Measurements from ENCODE around the gene SSH3. TPM values are rescaled to one million over a fixed set of nuclear protein-coding genes. Genes with fewer than 3 reads are reported as not detected.
A peak's percentile ranks its signal among the peaks of the same experiment; 100 is the strongest.
"Not testable (repeated sequence)": the region's sequence is repeated elsewhere in the genome, so short reads cannot be mapped to it uniquely, and the experiment has no call there.

SSH3 gene
- total RNA-seq, 2 donors from 2014 or later, result 16.2 to 30.6 TPM

DNA sequence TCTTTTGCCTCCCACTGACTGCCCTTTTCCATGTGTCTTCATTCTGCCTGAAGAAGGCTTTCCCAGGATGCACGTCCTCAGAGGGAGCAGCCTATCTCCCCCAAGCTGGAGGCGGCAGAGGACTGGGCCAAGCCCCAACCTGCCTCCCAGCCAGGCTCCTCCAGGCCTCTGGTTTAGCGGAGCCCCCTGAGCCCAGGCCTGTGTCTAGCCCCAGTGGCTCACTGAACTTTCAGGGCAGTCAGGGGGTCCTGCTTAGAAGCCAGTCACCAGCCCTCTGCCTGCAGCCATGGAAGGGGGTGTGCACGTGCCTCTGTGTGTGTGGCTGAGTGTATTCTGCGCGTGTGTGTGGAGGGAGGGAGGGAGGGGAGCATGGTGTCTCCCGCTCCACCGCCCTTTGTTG lies 47.5 kb upstream of the SSH3 start:
- no peak overlapping the region for H3K27ac ChIP-seq
- DNase-seq, result no peak
- ATAC-seq, result no peak
- intact Hi-C loops (cut with DNase I), result no loop called here
- WGBS, 2 donors, result 83 to 85% methylated on average over 4 to 8 of the region's 8 CpGs
- no peaks in the 10 kb centered on the region for H3K4me1 ChIP-seq
- H3K36me3 ChIP-seq (replicated peaks in 1 of 2; ENCODE audit: insufficient read depth in 1 of 2, low read depth in 2 of 2), result peaks cover 20 to 35% of the 10 kb centered on the region in 2 donors
- no peaks in the 10 kb centered on the region for H3K27me3 ChIP-seq
- H3K4me3 ChIP-seq, result no peak overlapping the region
- TF ChIP-seq, protein P1, sequence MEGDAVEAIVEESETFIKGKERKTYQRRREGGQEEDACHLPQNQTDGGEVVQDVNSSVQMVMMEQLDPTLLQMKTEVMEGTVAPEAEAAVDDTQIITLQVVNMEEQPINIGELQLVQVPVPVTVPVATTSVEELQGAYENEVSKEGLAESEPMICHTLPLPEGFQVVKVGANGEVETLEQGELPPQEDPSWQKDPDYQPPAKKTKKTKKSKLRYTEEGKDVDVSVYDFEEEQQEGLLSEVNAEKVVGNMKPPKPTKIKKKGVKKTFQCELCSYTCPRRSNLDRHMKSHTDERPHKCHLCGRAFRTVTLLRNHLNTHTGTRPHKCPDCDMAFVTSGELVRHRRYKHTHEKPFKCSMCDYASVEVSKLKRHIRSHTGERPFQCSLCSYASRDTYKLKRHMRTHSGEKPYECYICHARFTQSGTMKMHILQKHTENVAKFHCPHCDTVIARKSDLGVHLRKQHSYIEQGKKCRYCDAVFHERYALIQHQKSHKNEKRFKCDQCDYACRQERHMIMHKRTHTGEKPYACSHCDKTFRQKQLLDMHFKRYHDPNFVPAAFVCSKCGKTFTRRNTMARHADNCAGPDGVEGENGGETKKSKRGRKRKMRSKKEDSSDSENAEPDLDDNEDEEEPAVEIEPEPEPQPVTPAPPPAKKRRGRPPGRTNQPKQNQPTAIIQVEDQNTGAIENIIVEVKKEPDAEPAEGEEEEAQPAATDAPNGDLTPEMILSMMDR (IDR thresholded peaks at IDR 0.05), result no peak
- no peak for TF ChIP-seq POLR2A (IDR thresholded peaks at IDR 0.05)
- no peaks in the 10 kb centered on the region for H3K9me3 ChIP-seq

DNA sequence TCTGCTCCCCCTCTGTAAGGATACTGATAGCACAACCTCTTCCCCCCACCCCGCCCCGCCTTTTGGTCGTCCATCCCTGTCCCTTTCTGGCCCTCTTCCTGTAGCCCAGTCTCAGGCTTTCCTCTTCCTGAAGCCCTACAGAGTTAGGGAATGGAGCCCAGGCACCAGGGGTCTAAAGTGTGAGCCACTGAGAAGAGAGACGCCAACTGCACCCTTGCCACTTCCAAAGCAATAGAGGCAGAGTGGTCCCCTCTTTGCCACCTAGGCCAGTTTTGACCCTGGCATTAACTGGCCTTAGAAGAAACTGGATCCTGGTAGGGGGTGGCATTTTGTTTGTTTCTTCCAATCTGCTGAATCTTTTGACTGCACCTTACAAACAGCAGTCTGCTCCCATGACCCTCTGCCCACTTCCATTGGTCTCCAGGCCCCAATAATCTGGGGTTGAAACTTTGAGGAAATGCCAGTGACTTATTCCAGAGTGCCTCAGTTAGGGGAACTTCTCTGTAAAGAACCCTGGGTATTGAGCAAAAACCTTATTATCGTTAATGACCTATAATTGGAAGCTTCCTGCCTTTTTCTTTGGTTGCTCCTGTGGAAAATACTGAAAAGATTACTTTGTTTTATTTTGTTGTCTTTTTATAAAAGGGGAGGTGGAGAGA lies 46.7 kb upstream of the SSH3 start:
- intact Hi-C loops (cut with DNase I), result no loop called here
- Histone ChIP-seq H3K27me3 (no peaks in the 10 kb centered on the region), H3K4me3 (no peak overlapping the region), H3K36me3 (replicated peaks in 1 of 2; ENCODE audit: insufficient read depth in 1 of 2, low read depth in 2 of 2) (peaks cover 20 to 30% of the 10 kb centered on the region in 2 donors), H3K4me1 (peaks cover 7% of the 10 kb centered on the region), H3K27ac (no peak overlapping the region), H3K9me3 (no peaks in the 10 kb centered on the region)
- ATAC-seq (no peak), DNase-seq (no peak)
- TF ChIP-seq POLR2A (IDR thresholded peaks at IDR 0.05), result no peak
- TF ChIP-seq, protein P1 (IDR thresholded peaks at IDR 0.05), result no peak
- 79 to 81% methylated on average over 5 of the region's 5 CpGs for WGBS, 2 donors

DNA sequence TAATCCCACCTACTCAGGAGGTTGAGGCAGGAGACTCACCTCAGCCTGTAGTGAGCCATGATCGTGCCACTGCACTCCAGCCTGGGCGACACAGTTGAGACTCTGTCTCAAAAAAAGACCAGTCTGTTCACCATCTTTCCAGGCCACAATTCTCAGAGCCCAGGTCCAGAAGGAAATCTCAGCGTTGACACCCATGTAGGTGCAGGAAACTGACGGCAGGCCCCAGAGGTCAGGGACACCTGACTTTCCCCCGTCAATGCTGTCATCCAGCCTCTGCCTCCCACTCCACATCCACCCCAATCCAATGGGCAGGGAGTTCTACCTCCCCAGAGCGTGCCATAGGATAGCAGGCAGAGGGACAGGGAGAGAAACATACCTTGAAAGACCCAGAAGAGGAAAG lies 42.9 kb upstream of the SSH3 start:
- intact Hi-C loops (cut with DNase I), result loop anchor here (5.0 kb wide), 1 partner anchor 127 kb away; no protein-coding TSS in a partner anchor

DNA sequence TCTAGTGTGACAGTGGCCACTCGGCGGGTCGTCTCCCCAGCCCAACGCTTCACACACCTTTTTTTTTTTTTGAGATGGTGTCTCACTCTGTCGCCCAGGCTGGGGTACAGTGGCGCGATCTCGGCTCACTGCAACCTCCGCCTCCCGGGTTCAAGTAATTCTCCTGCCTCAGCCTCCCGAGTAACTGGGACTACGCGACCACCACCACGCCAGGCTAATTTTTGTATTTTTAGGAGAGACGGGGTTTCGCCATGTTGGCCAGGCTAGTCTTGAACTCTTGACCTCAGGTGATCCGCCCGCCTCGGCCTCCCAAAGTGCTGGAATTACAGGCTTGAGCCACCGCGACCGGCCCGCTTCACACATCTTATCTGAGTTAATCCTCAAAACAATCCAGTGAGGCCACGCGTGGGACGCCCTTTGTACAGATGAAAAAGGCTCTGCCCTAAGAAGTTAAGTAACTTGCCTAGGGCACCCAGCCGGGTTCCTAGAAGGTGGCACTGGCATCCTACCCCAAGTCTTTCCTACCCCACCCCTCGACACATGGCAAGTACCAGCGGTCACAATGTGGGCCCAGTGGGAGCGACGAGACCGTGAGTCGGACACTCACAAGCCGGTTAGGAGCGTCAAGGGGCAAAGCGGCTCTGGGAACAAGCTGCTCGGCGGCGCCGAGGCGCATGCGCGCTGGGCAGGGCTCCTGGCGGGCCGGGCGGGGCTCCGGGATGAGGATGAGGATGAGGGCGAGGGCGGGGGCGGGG lies 42.3 kb upstream of the SSH3 start:
- not testable (repeated sequence) for H3K4me3 ChIP-seq; H3K36me3 ChIP-seq (replicated peaks in 1 of 2; ENCODE audit: insufficient read depth in 1 of 2, low read depth in 2 of 2); H3K9me3 ChIP-seq; ATAC-seq; H3K27me3 ChIP-seq; H3K27ac ChIP-seq
- peak in 3 of 4 donors; percentile 35 to 65 (median 59) for DNase-seq
- 27 to 38% methylated on average over 20 to 48 of the region's 50 CpGs for WGBS, 2 donors
- intact Hi-C loops (cut with DNase I), result loop anchor here (5.0 kb wide), 1 partner anchor 126 kb away; no protein-coding TSS in a partner anchor
- H3K4me1 ChIP-seq, result peaks cover 24% of the 10 kb centered on the region

More for the DNA sequence above, 42.9 kb upstream of the SSH3 start:
- peak in 1 of 4 donors; percentile 5 for DNase-seq
- Histone ChIP-seq H3K9me3 (no peaks in the 10 kb centered on the region), H3K27ac (no peak overlapping the region), H3K27me3 (no peaks in the 10 kb centered on the region), H3K4me3 (no peak overlapping the region), H3K36me3 (replicated peaks in 1 of 2; ENCODE audit: insufficient read depth in 1 of 2, low read depth in 2 of 2) (peaks cover 1 to 5% of the 10 kb centered on the region in 2 donors), H3K4me1 (peaks cover 19% of the 10 kb centered on the region)
- ATAC-seq, result no peak
- 74 to 89% methylated on average over 4 to 6 of the region's 6 CpGs for WGBS, 2 donors
- no peak for TF ChIP-seq POLR2A (IDR thresholded peaks at IDR 0.05)
- TF ChIP-seq, protein P1 (IDR thresholded peaks at IDR 0.05), result no peak

DNA sequence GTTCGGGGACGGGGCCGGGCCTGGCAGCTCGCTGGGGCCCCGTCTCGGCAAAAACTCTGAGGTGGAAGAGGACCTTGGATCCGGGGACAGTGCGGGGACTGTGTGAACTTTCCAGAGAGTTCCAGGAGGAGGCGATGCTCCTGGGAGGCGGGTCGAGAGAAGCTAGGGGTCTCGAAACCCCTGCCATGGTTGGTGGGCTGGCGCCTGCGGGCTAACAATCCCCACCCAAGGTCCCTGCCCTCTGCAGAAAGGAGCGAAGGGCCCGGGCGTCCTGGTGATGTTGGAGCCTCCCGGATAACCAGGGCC lies 41.7 kb upstream of the SSH3 start:
- no peak overlapping the region for H3K27ac ChIP-seq
- no peak for ATAC-seq
- peaks cover 25% of the 10 kb centered on the region for H3K4me1 ChIP-seq

More for the DNA sequence above, 41.7 kb upstream of the SSH3 start:
- TF ChIP-seq POLR2A (IDR thresholded peaks at IDR 0.05), result no peak
- TF ChIP-seq, protein P1 (IDR thresholded peaks at IDR 0.05), result no peak
- DNase-seq, result no peak
- WGBS, 2 donors, result 14 to 43% methylated on average over 4 to 18 of the region's 18 CpGs
- Histone ChIP-seq H3K4me3 (no peak overlapping the region), H3K27me3 (no peaks in the 10 kb centered on the region), H3K36me3 (replicated peaks in 1 of 2; ENCODE audit: insufficient read depth in 1 of 2, low read depth in 2 of 2) (no peaks in the 10 kb centered on the region), H3K9me3 (no peaks in the 10 kb centered on the region)
- intact Hi-C loops (cut with DNase I), result loop anchor here (5.0 kb wide), 1 partner anchor 126 kb away; no protein-coding TSS in a partner anchor
